Mesenchymal stem cell (in vitro differentiated cells and primary cell): ENCODE measurements around the gene SPPL3.

Experiments
- DNase-seq: peaks from one replicate; pipeline ENCODE4 v3.0.0-alpha.2; 2013
- H2AFZ ChIP-seq: one replicate; pipeline ENCODE4 v1.6.1; 2013; ENCODE audit warnings: low read depth, mild to moderate bottlenecking, control low read depth, inconsistent platforms, low read length, moderate library complexity
- H2AK5ac ChIP-seq: 2 replicates; pipeline ENCODE4 v1.6.1; 2013; ENCODE audit warnings: low read length, moderate library complexity, mild to moderate bottlenecking, inconsistent platforms; ENCODE audit not compliant: severe bottlenecking
- H2BK120ac ChIP-seq: one replicate; pipeline ENCODE4 v1.6.1; 2013; ENCODE audit warnings: low read depth, mild to moderate bottlenecking, inconsistent platforms, low read length, moderate library complexity
- H2BK12ac ChIP-seq, 2 experiments: one replicate each; pipeline ENCODE4 v1.6.1; 2013; ENCODE audit warnings: inconsistent platforms in 2 of 2, low read length in 2 of 2, mild to moderate bottlenecking in 2 of 2, moderate library complexity in 2 of 2, control low read depth in 1 of 2
- H2BK15ac ChIP-seq: one replicate; pipeline ENCODE4 v1.6.1; 2013; ENCODE audit warnings: mild to moderate bottlenecking, low read depth, inconsistent platforms; ENCODE audit not compliant: poor library complexity, severe bottlenecking
- H2BK5ac ChIP-seq: 2 replicates; pipeline ENCODE4 v1.6.1; 2013; ENCODE audit warnings: low read depth, mild to moderate bottlenecking, low read length, control low read depth, inconsistent platforms; ENCODE audit not compliant: poor library complexity, severe bottlenecking
- H3K14ac ChIP-seq, 2 experiments: one replicate each; pipeline ENCODE4 v1.6.1; 2013; ENCODE audit warnings: inconsistent platforms in 2 of 2, low read length in 2 of 2, control low read depth in 1 of 2, mild to moderate bottlenecking in 1 of 2, moderate library complexity in 1 of 2
- H3K18ac ChIP-seq, 2 experiments: one replicate each; pipeline ENCODE4 v1.6.1; 2013; ENCODE audit warnings: inconsistent platforms in 2 of 2, low read length in 2 of 2, control low read depth in 1 of 2, low read depth in 1 of 2, mild to moderate bottlenecking in 1 of 2
- H3K23ac ChIP-seq, 2 experiments: one replicate each; pipeline ENCODE4 v1.6.1; 2013; ENCODE audit warnings: inconsistent platforms in 2 of 2, low read length in 2 of 2, mild to moderate bottlenecking in 2 of 2, moderate library complexity in 2 of 2, control low read depth in 1 of 2
- H3K27ac ChIP-seq: 2 replicates; pipeline ENCODE4 v1.5.1; 2013; ENCODE audit warnings: mild to moderate bottlenecking, moderate library complexity, low read length, control low read depth, inconsistent platforms; ENCODE audit not compliant: poor library complexity, severe bottlenecking
- H3K27me3 ChIP-seq, 2 experiments: 2 replicates each; pipeline versions ENCODE4 v1.6.1 to v1.7.0; 2013; ENCODE audit warnings: low read length in 2 of 2, mild to moderate bottlenecking in 2 of 2, moderate library complexity in 2 of 2, control low read depth in 1 of 2, inconsistent platforms in 1 of 2; ENCODE audit not compliant: control insufficient read depth in 1 of 2, insufficient read depth in 1 of 2
- H3K36me3 ChIP-seq, 2 experiments: 2 replicates each; pipeline versions ENCODE4 v1.6.1 to v1.7.0; 2013; ENCODE audit warnings: low read length in 2 of 2, control low read depth in 1 of 2, inconsistent platforms in 1 of 2, low read depth in 1 of 2, mild to moderate bottlenecking in 1 of 2; ENCODE audit not compliant: insufficient read depth in 2 of 2, control insufficient read depth in 1 of 2
- H3K4ac ChIP-seq, 2 experiments: one replicate each; pipeline ENCODE4 v1.6.1; 2013; ENCODE audit warnings: inconsistent platforms in 2 of 2, low read length in 2 of 2, mild to moderate bottlenecking in 2 of 2, moderate library complexity in 2 of 2, control low read depth in 1 of 2, low read depth in 1 of 2
- H3K4me1 ChIP-seq: 2 replicates; pipeline ENCODE4 v1.6.1; 2013; ENCODE audit warnings: low read depth, low read length, control low read depth; ENCODE audit not compliant: control insufficient read depth, insufficient read depth
- H3K4me2 ChIP-seq: 2 replicates; pipeline ENCODE4 v1.6.1; 2013; ENCODE audit warnings: low read length, mild to moderate bottlenecking, inconsistent platforms; ENCODE audit not compliant: poor library complexity, severe bottlenecking
- H3K4me3 ChIP-seq, 2 experiments: 2 replicates each; pipeline versions ENCODE4 v1.5.1 to v1.7.0; 2013; ENCODE audit warnings: low read length in 2 of 2, mild to moderate bottlenecking in 2 of 2, control low read depth in 1 of 2, low read depth in 1 of 2; ENCODE audit not compliant: insufficient read depth in 1 of 2
- H3K79me1 ChIP-seq: replicated peaks from 2 replicates; pipeline ENCODE4 v1.6.1; 2013; ENCODE audit warnings: mild to moderate bottlenecking, control low read depth, low read length, inconsistent platforms; ENCODE audit not compliant: poor library complexity, severe bottlenecking
- H3K9ac ChIP-seq: 2 replicates; pipeline ENCODE4 v1.7.0; 2013; ENCODE audit warnings: mild to moderate bottlenecking, low read length, moderate library complexity
- H3K9me3 ChIP-seq: 2 replicates; pipeline ENCODE4 v1.7.0; 2013; ENCODE audit warnings: mild to moderate bottlenecking, low read length; ENCODE audit not compliant: control insufficient read depth
- H4K8ac ChIP-seq: one replicate; pipeline ENCODE4 v1.6.1; 2013; ENCODE audit warnings: inconsistent platforms, mild to moderate bottlenecking, low read length, moderate library complexity
- H4K91ac ChIP-seq: one replicate; pipeline ENCODE4 v1.6.1; 2013; ENCODE audit warnings: mild to moderate bottlenecking, low read length, inconsistent platforms
- WGBS: methylation state at CpG from one replicate; pipeline ENCODE4 v1.1.7; 2013; ENCODE audit warnings: mixed read lengths; 5-methylcytosine and 5-hydroxymethylcytosine counted together

Gene SPPL3

DNA sequence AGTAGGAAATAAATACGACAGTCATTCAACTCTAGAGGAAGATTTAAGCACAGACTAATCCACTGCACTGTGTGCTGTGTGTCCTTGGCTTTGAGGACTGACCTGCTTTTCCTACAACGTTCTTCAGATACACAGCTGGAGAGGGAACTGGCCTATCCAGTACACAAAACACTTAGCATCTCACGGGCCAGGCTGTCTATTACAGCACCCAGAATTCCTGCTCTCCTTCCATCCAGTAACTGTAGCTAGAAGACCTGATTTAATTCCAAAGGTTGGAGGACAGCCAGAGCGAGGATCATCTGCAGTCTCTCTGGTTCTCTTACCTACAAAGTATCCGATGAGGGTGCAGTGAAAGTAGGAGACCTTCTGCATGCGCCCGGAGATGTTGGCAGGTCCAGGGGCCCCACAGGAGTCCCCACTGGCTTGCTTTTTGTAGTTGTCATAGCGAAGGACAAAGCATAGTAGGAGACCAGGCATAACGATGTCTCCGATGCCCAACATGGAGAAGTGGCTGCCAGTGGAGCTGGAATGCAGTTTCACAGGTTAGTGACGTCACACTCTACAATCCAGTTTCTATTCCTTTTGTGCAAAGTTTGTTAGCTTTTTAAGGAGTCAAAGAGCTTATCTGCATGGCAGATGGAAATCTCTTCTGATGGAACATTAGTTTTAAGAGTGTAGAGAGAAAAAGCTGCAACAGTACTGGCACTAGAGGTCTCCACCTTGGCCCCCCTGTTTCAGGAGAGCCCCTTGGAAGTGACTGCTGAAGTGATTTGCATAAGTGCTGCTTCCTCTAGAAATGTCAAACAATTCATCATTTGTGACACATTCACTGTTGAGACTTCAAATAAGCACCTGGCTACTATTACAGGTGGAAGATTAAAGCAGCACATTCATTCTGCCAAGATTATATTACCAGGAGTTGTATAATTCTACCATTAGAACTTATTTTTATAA, 136.8 kb downstream of the SPPL3 start:
- Histone ChIP-seq H3K4me3 (no peak overlapping the region), H3K14ac (no peak overlapping the region), H2BK120ac (no peak overlapping the region), H3K79me1 (peaks cover 7% of the 10 kb centered on the region), H4K91ac (no peak overlapping the region), H3K9me3 (no peaks in the 10 kb centered on the region), H4K8ac (no peak overlapping the region), H2AK5ac (no peak overlapping the region), H2AFZ (no peak overlapping the region), H2BK12ac (no peak overlapping the region), H2BK5ac (no peak overlapping the region), H3K4me1 (peaks cover 13% of the 10 kb centered on the region), H3K4me2 (no peak overlapping the region), H3K4ac (no peak overlapping the region), H2BK15ac (no peak overlapping the region), H3K27ac (no peak overlapping the region), H3K36me3 (peaks cover 41 to 80% of the 10 kb centered on the region in 2 experiments), H3K18ac (no peak overlapping the region), H3K23ac (no peak overlapping the region), H3K9ac (no peak overlapping the region), H3K27me3 (no peaks in the 10 kb centered on the region)
- DNase-seq, result no peak
- WGBS, result 98% methylated on average over 10 of the region's 11 CpGs

DNA sequence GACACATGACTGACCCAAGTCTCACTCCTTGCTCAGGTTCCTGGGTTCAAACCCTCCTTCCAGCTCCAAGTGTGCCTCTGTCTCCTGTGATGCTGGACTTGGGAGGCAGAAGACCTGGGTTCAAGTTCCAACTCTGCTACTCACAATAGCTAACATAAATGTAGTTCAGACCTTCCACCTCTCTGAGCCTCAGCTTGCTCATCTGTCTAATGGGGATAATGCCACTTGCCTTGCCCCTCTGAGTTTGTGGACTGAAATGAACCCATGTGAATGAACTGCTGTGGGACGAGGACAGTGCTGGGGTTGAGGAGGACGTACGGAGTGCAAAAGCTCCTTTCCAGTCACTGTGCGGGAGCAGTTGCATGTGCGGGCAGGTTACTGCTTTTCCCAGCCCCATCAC, 137.6 kb downstream of the SPPL3 start:
- Histone ChIP-seq H2BK15ac (no peak overlapping the region), H4K91ac (no peak overlapping the region), H3K4ac (no peak overlapping the region), H2AK5ac (no peak overlapping the region), H2BK120ac (no peak overlapping the region), H3K4me1 (peaks cover 12% of the 10 kb centered on the region), H3K27me3 (no peaks in the 10 kb centered on the region), H3K4me2 (no peak overlapping the region), H2AFZ (no peak overlapping the region), H3K4me3 (no peak overlapping the region), H3K79me1 (peaks cover 7% of the 10 kb centered on the region), H3K36me3 (peaks cover 41 to 77% of the 10 kb centered on the region in 2 experiments), H2BK12ac (no peak overlapping the region), H3K27ac (no peak overlapping the region), H3K23ac (no peak overlapping the region), H3K9ac (no peak overlapping the region), H3K14ac (no peak overlapping the region), H2BK5ac (no peak overlapping the region), H3K9me3 (no peaks in the 10 kb centered on the region), H4K8ac (no peak overlapping the region), H3K18ac (no peak overlapping the region)
- WGBS, result 68% methylated on average over 3 of the region's 5 CpGs
- no peak for DNase-seq

DNA sequence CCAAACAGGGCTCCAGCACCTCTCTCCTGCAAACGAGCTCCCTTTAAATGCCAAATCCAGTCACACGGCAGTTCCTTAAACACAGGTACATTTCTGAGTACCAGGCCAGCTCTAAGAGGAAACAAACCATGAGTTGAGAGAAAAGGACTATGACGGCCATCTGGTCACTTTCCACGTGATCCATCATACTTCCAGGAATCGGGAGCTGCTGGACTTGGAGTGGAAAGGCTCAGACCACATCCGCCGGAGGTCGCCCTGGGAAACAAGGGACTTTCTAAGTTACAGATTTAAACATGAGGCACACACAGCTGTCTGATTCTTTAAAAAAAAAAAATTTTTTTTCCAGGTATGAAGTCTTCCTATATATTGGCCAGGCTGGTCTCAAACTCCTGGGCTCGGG, 139.3 kb downstream of the SPPL3 start:
- H3K9ac ChIP-seq, result no peak overlapping the region
- no peak overlapping the region for H4K8ac ChIP-seq
- H3K18ac ChIP-seq, result no peak overlapping the region
- 91% methylated on average over 7 of the region's 9 CpGs for WGBS
- no peak overlapping the region for H3K27ac ChIP-seq
- no peak overlapping the region for H4K91ac ChIP-seq
- no peak overlapping the region for H2AK5ac ChIP-seq
- no peak overlapping the region for H2BK12ac ChIP-seq
- no peaks in the 10 kb centered on the region for H3K27me3 ChIP-seq
- no peak overlapping the region for H3K4me3 ChIP-seq
- no peak overlapping the region for H3K4ac ChIP-seq
- no peaks in the 10 kb centered on the region for H3K9me3 ChIP-seq
- H2BK15ac ChIP-seq, result no peak overlapping the region
- DNase-seq, result no peak
- H2AFZ ChIP-seq, result no peak overlapping the region
- H2BK5ac ChIP-seq, result no peak overlapping the region
- no peak overlapping the region for H3K14ac ChIP-seq
- peaks cover 54 to 81% of the 10 kb centered on the region in 2 experiments for H3K36me3 ChIP-seq
- no peak overlapping the region for H3K4me2 ChIP-seq
- peaks cover 11% of the 10 kb centered on the region for H3K4me1 ChIP-seq
- no peak overlapping the region for H3K23ac ChIP-seq
- peaks cover 5% of the 10 kb centered on the region for H3K79me1 ChIP-seq
- no peak overlapping the region for H2BK120ac ChIP-seq

DNA sequence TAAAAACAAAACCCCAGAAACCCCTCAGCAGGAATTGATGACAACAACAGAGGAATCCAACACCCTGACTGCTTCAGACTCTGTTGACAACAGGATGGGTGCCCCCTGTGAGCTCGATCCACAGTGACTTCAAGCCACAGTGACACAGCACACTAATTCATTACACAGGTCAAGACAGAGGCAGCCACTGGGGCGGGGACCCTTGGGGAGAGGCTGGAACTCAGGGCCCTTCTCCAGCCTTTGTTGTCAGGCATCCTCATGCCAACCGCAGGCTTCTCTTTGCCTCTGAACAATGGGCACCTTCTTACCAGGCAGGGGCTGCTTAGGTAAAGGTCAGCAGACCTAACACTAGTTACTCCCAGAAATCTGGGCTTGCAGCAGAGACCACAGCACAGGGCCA, 140.9 kb downstream of the SPPL3 start:
- H2AK5ac ChIP-seq, result no peak overlapping the region
- WGBS, result 83% methylated on average over 3 of the region's 3 CpGs
- no peak overlapping the region for H3K18ac ChIP-seq

More for the DNA sequence above, 140.9 kb downstream of the SPPL3 start:
- peaks cover 13% of the 10 kb centered on the region for H3K4me1 ChIP-seq
- no peak overlapping the region for H2BK120ac ChIP-seq
- H3K9me3 ChIP-seq, result no peaks in the 10 kb centered on the region
- H3K14ac ChIP-seq, result no peak overlapping the region
- H2AFZ ChIP-seq, result no peak overlapping the region
- no peak overlapping the region for H3K23ac ChIP-seq
- no peak overlapping the region for H2BK12ac ChIP-seq
- no peak overlapping the region for H3K9ac ChIP-seq
- no peak overlapping the region for H2BK15ac ChIP-seq
- H3K79me1 ChIP-seq, result peaks cover 2% of the 10 kb centered on the region
- H3K4me3 ChIP-seq, result no peak overlapping the region
- no peak overlapping the region for H4K8ac ChIP-seq
- H4K91ac ChIP-seq, result no peak overlapping the region
- H3K36me3 ChIP-seq, result peaks cover 52 to 77% of the 10 kb centered on the region in 2 experiments
- H3K27me3 ChIP-seq, result no peaks in the 10 kb centered on the region
- H3K27ac ChIP-seq, result no peak overlapping the region
- no peak overlapping the region for H3K4me2 ChIP-seq
- DNase-seq, result no peak
- H2BK5ac ChIP-seq, result no peak overlapping the region
- no peak overlapping the region for H3K4ac ChIP-seq
